Glutamatergic neuron (in vitro differentiated cells): ENCODE results near the gene PRKAG3. TPM values are rescaled to one million over a fixed set of nuclear protein-coding genes. Genes with fewer than 3 reads are reported as not detected.
A peak's percentile ranks its signal among the peaks of the same experiment; 100 is the strongest.

ENCODE experiments used
- DNase-seq: peaks from one replicate; pipeline ENCODE4 v3.0.0; 2022
- H3K27ac Mint-ChIP-seq: one replicate; pipeline ENCODE4 v1.8.0; 2020; ENCODE audit warnings: mild to moderate bottlenecking, mixed read lengths, inconsistent platforms; ENCODE audit not compliant: unreplicated experiment
- H3K27me3 Mint-ChIP-seq: one replicate; pipeline ENCODE4 v1.8.0; 2020; ENCODE audit warnings: mild to moderate bottlenecking, moderate library complexity, mixed read lengths, inconsistent platforms; ENCODE audit not compliant: unreplicated experiment
- H3K36me3 Mint-ChIP-seq: one replicate; pipeline ENCODE4 v1.8.0; 2020; ENCODE audit warnings: mild to moderate bottlenecking, mixed read lengths, inconsistent platforms; ENCODE audit not compliant: unreplicated experiment
- H3K4me1 Mint-ChIP-seq: one replicate; pipeline ENCODE4 v1.8.0; 2020; ENCODE audit warnings: mild to moderate bottlenecking, low read depth, mixed read lengths, inconsistent platforms; ENCODE audit not compliant: unreplicated experiment
- H3K4me3 Mint-ChIP-seq: one replicate; pipeline ENCODE4 v1.8.0; 2020; ENCODE audit warnings: mild to moderate bottlenecking, mixed read lengths, inconsistent platforms; ENCODE audit not compliant: unreplicated experiment
- H3K9me3 Mint-ChIP-seq: one replicate; pipeline ENCODE4 v1.8.0; 2020; ENCODE audit warnings: mild to moderate bottlenecking, moderate library complexity, mixed read lengths, inconsistent platforms; ENCODE audit not compliant: unreplicated experiment
- long read RNA-seq: library from polyadenylated mRNA; unstranded; transcript quantifications from one replicate; pipeline ENCODE4 v2.0.0, GENCODE V29; 2020; ENCODE audit not compliant: unreplicated experiment
- total RNA-seq: library from RNA; stranded (reverse); fragmentation: NEBNext Ultra II Directional; extraction: Animal tissue kit (Norgen Biotek cat#: 25700); gene quantifications from one replicate; pipeline ENCODE4 v1.2.1, GENCODE V29; 2021; ENCODE audit not compliant: unreplicated experiment
- TF ChIP-seq, protein P1 (sequence below): fragments of 200-600 bp; sonication (generic); IDR thresholded peaks from one replicate; pipeline ENCODE4 v1.5.0; 2021; ENCODE audit not compliant: partially characterized antibody, unreplicated experiment

The PRKAG3 gene
- total RNA-seq: not detected
- long read RNA-seq: 0 reads

DNA sequence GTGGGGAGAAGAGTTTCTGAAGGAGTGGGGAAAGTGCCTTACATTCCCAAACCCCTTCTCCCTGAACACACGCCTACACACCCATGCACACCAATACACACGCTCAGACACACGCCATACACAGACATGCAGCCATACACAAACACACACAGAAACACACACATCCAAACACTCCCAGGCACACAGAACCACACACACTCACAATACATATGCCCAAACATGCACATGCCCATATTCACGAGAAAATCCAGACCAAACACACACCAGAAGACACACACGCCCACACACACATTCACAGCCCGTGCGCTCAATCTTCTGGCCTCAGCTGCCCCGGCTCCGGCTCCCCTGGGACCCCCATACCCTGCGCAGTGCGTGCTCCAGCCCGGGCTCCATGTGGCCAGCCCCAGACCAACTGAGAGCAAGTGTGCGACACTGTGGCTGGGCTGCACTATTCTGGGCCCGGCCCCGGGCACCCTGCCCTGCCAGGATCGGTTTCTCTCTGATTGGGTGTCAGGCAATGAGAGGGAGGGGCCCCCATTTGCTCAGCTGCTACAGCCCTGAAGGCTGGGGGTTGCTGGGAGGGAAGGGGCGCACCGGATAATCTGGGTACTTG, at the start of gene PRKAG3:
Gene PRKAG3, minus strand, starts transcription at position 426 of the 613 bp plus-strand sequence.
- Mint-ChIP-seq H3K27ac (no peak within 1 kb of the TSS), H3K36me3 (no peaks in the 10 kb centered on the region), H3K4me3 (no peak within 1 kb of the TSS), H3K27me3 (peaks cover 4% of the 10 kb centered on the region), H3K4me1 (no peaks in the 10 kb centered on the region), H3K9me3 (peaks cover 2% of the 10 kb centered on the region)
- TF ChIP-seq, protein P1, sequence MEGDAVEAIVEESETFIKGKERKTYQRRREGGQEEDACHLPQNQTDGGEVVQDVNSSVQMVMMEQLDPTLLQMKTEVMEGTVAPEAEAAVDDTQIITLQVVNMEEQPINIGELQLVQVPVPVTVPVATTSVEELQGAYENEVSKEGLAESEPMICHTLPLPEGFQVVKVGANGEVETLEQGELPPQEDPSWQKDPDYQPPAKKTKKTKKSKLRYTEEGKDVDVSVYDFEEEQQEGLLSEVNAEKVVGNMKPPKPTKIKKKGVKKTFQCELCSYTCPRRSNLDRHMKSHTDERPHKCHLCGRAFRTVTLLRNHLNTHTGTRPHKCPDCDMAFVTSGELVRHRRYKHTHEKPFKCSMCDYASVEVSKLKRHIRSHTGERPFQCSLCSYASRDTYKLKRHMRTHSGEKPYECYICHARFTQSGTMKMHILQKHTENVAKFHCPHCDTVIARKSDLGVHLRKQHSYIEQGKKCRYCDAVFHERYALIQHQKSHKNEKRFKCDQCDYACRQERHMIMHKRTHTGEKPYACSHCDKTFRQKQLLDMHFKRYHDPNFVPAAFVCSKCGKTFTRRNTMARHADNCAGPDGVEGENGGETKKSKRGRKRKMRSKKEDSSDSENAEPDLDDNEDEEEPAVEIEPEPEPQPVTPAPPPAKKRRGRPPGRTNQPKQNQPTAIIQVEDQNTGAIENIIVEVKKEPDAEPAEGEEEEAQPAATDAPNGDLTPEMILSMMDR: no peak
- DNase-seq: no peak

DNA sequence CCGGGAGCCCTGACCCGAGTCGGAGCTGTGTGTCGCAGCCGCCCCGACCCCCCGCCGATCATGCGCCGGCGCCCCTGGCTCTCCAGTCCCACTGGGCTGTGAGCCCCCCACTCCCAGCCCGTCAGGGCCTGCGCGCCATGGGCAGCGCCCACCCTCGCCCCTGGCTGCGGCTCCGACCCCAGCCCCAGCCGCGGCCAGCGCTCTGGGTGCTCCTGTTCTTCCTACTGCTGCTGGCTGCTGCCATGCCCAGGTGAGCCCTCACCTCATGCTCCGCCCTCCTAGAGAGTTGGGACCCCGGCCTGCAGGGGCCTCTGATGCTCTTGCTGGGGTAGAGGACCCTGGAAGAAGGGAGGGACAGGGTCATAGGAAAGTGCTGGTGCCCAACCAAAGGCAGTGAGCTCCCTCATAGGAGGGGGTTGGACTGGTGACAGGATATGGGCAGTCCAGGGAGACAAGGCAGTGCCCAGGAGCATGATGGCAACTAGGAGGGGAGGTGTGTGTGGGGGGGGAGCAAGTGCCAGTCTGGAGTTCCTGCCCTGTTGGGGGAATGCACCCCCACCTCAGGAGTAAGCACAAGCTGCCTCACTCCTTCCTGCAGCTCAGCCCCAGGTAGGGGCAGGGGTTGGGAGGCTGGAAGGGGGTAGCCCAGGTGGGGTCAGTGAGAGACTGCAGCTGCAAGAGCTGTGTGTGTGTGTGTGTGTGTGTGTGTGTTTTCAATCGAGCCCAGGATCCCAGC, 49.4 kb upstream of the PRKAG3 start:
- Mint-ChIP-seq H3K9me3 (peaks cover 4% of the 10 kb centered on the region), H3K36me3 (no peaks in the 10 kb centered on the region), H3K4me1 (peaks cover 48% of the 10 kb centered on the region), H3K27ac (peak overlapping the region; percentile 35), H3K27me3 (peaks cover 29% of the 10 kb centered on the region), H3K4me3 (peak overlapping the region; percentile 20)
- DNase-seq: no peak
- TF ChIP-seq, protein P1: no peak

DNA sequence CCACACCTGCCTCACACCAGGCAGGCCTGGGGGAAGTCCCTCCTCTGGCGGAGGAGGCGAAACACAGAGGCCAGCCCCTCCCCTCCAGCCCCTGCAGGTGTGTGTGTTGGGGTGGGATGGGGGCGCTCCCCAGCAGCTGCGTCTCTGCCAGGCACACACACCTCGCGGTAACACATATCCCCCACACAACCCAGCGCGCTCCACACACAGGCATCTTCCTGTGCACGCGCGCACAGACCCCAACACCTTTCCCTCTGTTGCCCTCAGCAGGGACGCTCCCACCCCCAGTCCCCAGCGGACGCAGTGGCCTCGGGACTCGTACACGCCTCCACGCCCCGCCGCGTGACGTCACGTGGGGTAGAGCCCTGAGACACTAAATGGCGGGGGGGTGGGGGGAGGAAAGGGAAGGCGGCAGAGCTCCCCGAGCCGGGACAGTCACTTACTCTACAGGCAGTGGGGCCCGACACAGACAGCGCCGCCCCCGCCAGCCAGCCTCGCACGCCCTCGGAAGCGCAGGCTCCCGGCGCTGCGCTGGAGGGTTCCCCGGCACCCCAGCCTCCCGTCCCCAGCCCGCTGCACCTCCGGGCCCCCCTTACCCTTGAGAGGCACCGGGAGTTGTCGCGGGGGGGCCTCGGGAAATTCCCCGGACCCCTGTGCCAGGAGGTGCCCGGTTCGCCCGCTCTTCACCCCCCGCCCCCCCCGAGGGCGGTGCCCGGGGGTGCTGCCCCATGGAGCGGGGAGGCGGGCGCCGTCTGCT, 48.7 kb upstream of the PRKAG3 start, which contains the start of gene WNT10A:
Gene WNT10A, plus strand, starts transcription at position 751 of the 757 bp plus-strand sequence. CDS start 144 bp downstream, outside the sequence.
- TF ChIP-seq, protein P1: no peak
- peaks cover 43% of the 10 kb centered on the region for H3K4me1 Mint-ChIP-seq
- H3K27me3 Mint-ChIP-seq: peaks cover 27% of the 10 kb centered on the region
- peaks cover 3% of the 10 kb centered on the region for H3K9me3 Mint-ChIP-seq
- H3K4me3 Mint-ChIP-seq: peak within 1 kb of the TSS; percentile 47
- no peaks in the 10 kb centered on the region for H3K36me3 Mint-ChIP-seq
- H3K27ac Mint-ChIP-seq: peak within 1 kb of the TSS; percentile 35
- DNase-seq: no peak

DNA sequence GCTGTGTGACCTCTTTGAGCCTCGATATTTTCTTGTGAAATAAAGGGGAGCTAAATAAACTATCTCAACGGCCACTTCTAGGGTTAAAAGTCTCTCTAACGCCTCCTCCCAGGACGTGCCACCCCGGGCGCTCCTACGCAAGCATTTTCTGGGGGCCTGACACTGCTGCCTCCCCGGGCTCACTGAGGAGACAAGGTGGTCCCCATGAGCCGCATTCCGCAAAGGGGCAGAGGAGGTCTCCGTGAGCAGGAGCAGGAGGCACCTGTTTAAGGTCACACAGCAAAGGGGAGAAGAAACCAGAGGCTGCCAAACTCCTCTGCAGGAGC, 48.1 kb upstream of the PRKAG3 start:
- Mint-ChIP-seq H3K36me3 (no peaks in the 10 kb centered on the region), H3K4me1 (peaks cover 38% of the 10 kb centered on the region), H3K9me3 (peaks cover 3% of the 10 kb centered on the region), H3K27me3 (peaks cover 23% of the 10 kb centered on the region), H3K27ac (no peak overlapping the region), H3K4me3 (peak overlapping the region; percentile 47)
- DNase-seq: no peak
- TF ChIP-seq, protein P1: no peak
